GM19395 (cell line): ENCODE measurements around the gene FBXO3.
"Not testable (repeated sequence)": the region's sequence is repeated elsewhere in the genome, so short reads cannot be mapped to it uniquely, and the experiment has no call there.

Source experiments
- ATAC-seq: cut with Tn5 transposase; IDR thresholded peaks from one replicate; pipeline ENCODE4 v1.9.1; 2021; ENCODE audit warnings: mild to moderate bottlenecking, moderate library complexity; ENCODE audit not compliant: unreplicated experiment

The FBXO3 gene

GRCh38 chr11:33773987-33774735, at the start of gene FBXO3:
FBXO3 (minus strand) TSS chr11:33774520; CDS start chr11:33774497, 23 bp downstream.
- ATAC-seq, result peak; percentile 59

GRCh38 chr11:33822981-33823380, 48.7 kb upstream of the FBXO3 start:
- ATAC-seq, result not testable (repeated sequence)

- ATAC-seq, result no peak
Measured at GRCh38 chr11:33819278-33820035, 45.1 kb upstream of the FBXO3 start.

GRCh38 chr11:33808228-33808828, 34.0 kb upstream of the FBXO3 start:
- no peak for ATAC-seq

GRCh38 chr11:33804471-33804870, 30.2 kb upstream of the FBXO3 start:
- no peak for ATAC-seq

- peak; percentile 49 for ATAC-seq
Measured at GRCh38 chr11:33802194-33802950, 28.1 kb upstream of the FBXO3 start.

- peak; percentile 52 for ATAC-seq
Measured at GRCh38 chr11:33801821-33802193, 27.5 kb upstream of the FBXO3 start.

GRCh38 chr11:33797879-33798278, 23.6 kb upstream of the FBXO3 start:
- ATAC-seq, result no peak

- no peak for ATAC-seq
Measured at GRCh38 chr11:33790040-33790439, 15.7 kb upstream of the FBXO3 start.

GRCh38 chr11:33788095-33788494, 13.8 kb upstream of the FBXO3 start:
- not testable (repeated sequence) for ATAC-seq

GRCh38 chr11:33787076-33787475, 12.8 kb upstream of the FBXO3 start:
- ATAC-seq, result no peak

GRCh38 chr11:33785609-33786008, 11.3 kb upstream of the FBXO3 start:
- no peak for ATAC-seq

- no peak for ATAC-seq
Measured at GRCh38 chr11:33779849-33780528, 5.7 kb upstream of the FBXO3 start.

GRCh38 chr11:33778675-33779074, 4.4 kb upstream of the FBXO3 start:
- ATAC-seq, result no peak

- ATAC-seq, result no peak
Measured at GRCh38 chr11:33777906-33778305, 3.6 kb upstream of the FBXO3 start.

- peak; percentile 40 for ATAC-seq
Measured at GRCh38 chr11:33775832-33776470, 1.6 kb upstream of the FBXO3 start.

GRCh38 chr11:33775467-33775807, 1.1 kb upstream of the FBXO3 start:
- ATAC-seq, result no peak

- ATAC-seq, result no peak
Measured at GRCh38 chr11:33774736-33775466, 581 bp upstream of the FBXO3 start.

GRCh38 chr11:33773404-33773986, 825 bp downstream of the FBXO3 start:
- peak; percentile 35 for ATAC-seq
